Neural cell (in vitro differentiated cells): ENCODE data around the gene JUNB. TPM values are rescaled to one million over a fixed set of nuclear protein-coding genes. Genes with fewer than 3 reads are reported as not detected.

Source experiments
- H2AFZ ChIP-seq: fragments of 200-600, 300-800 bp; sonication (generic), shearing (Covaris generic); 2 replicates; pipeline ENCODE4 v1.6.0; 2014; ENCODE audit warnings: low read depth, mild to moderate bottlenecking, antibody characterized with exemption, low read length, moderate library complexity
- H3F3A ChIP-seq: fragments of 200-600 bp; shearing (Covaris generic); 2 replicates; pipeline ENCODE4 v1.6.1; 2016; ENCODE audit warnings: mild to moderate bottlenecking, moderate library complexity, mixed read lengths, antibody characterized with exemption, low read length; ENCODE audit not compliant: insufficient read depth, poor library complexity, severe bottlenecking
- H3K27ac ChIP-seq: fragments of 200-600, 300-800 bp; sonication (generic), shearing (Covaris generic); 2 replicates; pipeline ENCODE4 v1.5.1; 2014; ENCODE audit warnings: mild to moderate bottlenecking, low read length, moderate library complexity
- H3K27me3 ChIP-seq: fragments of 300-800, 200-600 bp; sonication (generic), shearing (Covaris generic); 2 replicates; pipeline ENCODE4 v1.6.0; 2014; ENCODE audit warnings: mild to moderate bottlenecking, low read depth, low read length, moderate library complexity; ENCODE audit not compliant: insufficient read depth
- H3K36me3 ChIP-seq: fragments of 300-800, 200-600 bp; sonication (generic), shearing (Covaris generic); 2 replicates; pipeline ENCODE4 v1.5.1; 2014; ENCODE audit warnings: mild to moderate bottlenecking, antibody characterized with exemption, low read length, moderate library complexity; ENCODE audit not compliant: insufficient read depth
- H3K4me2 ChIP-seq: fragments of 300-800, 200-600 bp; sonication (generic), shearing (Covaris generic); 2 replicates; pipeline ENCODE4 v1.6.0; 2014; ENCODE audit warnings: mild to moderate bottlenecking, low read length
- H3K4me3 ChIP-seq: fragments of 300-800, 200-600 bp; sonication (generic), shearing (Covaris generic); 2 replicates; pipeline ENCODE4 v1.5.1; 2014; ENCODE audit warnings: mild to moderate bottlenecking, low read length, moderate library complexity
- H3K79me2 ChIP-seq: fragments of 200-600 bp; shearing (Covaris generic); replicated peaks from 2 replicates; pipeline ENCODE4 v1.6.0; 2014; ENCODE audit warnings: mild to moderate bottlenecking, low read length, moderate library complexity; ENCODE audit not compliant: insufficient read depth
- H3K9ac ChIP-seq: fragments of 300-800, 200-600 bp; sonication (generic), shearing (Covaris generic); 2 replicates; pipeline ENCODE4 v1.6.1; 2016; ENCODE audit warnings: mild to moderate bottlenecking, low read length, mixed read lengths
- H3K9me2 ChIP-seq: fragments of 200-600 bp; shearing (Covaris generic); 2 replicates; pipeline ENCODE4 v1.6.1; 2016; ENCODE audit warnings: mild to moderate bottlenecking, low read length, mixed read lengths; ENCODE audit not compliant: insufficient read depth
- H3K9me3 ChIP-seq: fragments of 200-600, 300-800 bp; sonication (generic), shearing (Covaris generic); 2 replicates; pipeline ENCODE4 v1.6.1; 2016; ENCODE audit warnings: mild to moderate bottlenecking, mixed run types, low read length, moderate library complexity, mixed read lengths
- H4K20me1 ChIP-seq: fragments of 200-600 bp; shearing (Covaris generic); 2 replicates; pipeline ENCODE4 v1.6.1; 2016; ENCODE audit warnings: mild to moderate bottlenecking, mixed run types; ENCODE audit not compliant: insufficient read depth
- CTCF ChIP-seq: fragments of 450-650 bp; IDR thresholded peaks from 2 replicates; pipeline ENCODE4 v1.5.1; 2014; ENCODE audit warnings: antibody characterized with exemption, mild to moderate bottlenecking, moderate library complexity; ENCODE audit not compliant: poor library complexity, severe bottlenecking
- EP300 ChIP-seq: fragments of 450-650 bp; conservative IDR thresholded peaks from 2 replicates; pipeline ENCODE4 v1.6.1; 2014; ENCODE audit warnings: antibody characterized with exemption, mild to moderate bottlenecking, moderate library complexity; ENCODE audit not compliant: poor library complexity, severe bottlenecking
- EZH2 ChIP-seq: fragments of 200-600, 300-800 bp; shearing (Covaris generic), sonication (generic); IDR thresholded peaks from 2 replicates; pipeline ENCODE4 v1.6.1; 2014; ENCODE audit warnings: antibody characterized with exemption, low read length, borderline replicate concordance, mild to moderate bottlenecking; ENCODE audit not compliant: insufficient read depth, poor library complexity, severe bottlenecking
- MXI1 ChIP-seq: fragments of 450-650 bp; conservative IDR thresholded peaks from 2 replicates; pipeline ENCODE4 v1.6.1; 2014; ENCODE audit warnings: antibody characterized with exemption, mild to moderate bottlenecking; ENCODE audit not compliant: poor library complexity, severe bottlenecking
- POLR2AphosphoS5 ChIP-seq: IDR thresholded peaks from 2 replicates; pipeline ENCODE4 v1.6.1; 2012
- RAD21 ChIP-seq: fragments of 450-650 bp; conservative IDR thresholded peaks from 2 replicates; pipeline ENCODE4 v1.6.1; 2014; ENCODE audit warnings: antibody characterized with exemption, mild to moderate bottlenecking, moderate library complexity
- REST ChIP-seq: IDR thresholded peaks from 2 replicates; pipeline ENCODE4 v1.6.1; 2012; ENCODE audit warnings: borderline replicate concordance
- SMC3 ChIP-seq: fragments of 450-650 bp; conservative IDR thresholded peaks from 2 replicates; pipeline ENCODE4 v1.6.1; 2014; ENCODE audit warnings: antibody characterized with exemption, mild to moderate bottlenecking, moderate library complexity; ENCODE audit not compliant: poor library complexity
- TAF1 ChIP-seq: IDR thresholded peaks from 2 replicates; pipeline ENCODE4 v1.6.1; 2012; ENCODE audit warnings: low read depth
- polyA plus RNA-seq: library from polyadenylated mRNA; depleted of rRNA; stranded (reverse); fragments of >200 nt; gene quantifications from 2 replicates; pipeline ENCODE4 v1.2.3, GENCODE V29; 2014

JUNB gene
- polyA plus RNA-seq, 1 donor from 2014 or later: 18.7 TPM

GRCh38 chr19:12801466-12802266 lies 10.4 kb downstream of the JUNB start, which contains the start of the genes PRDX2 and THSD8 (continued):
- TF ChIP-seq EP300: peak; percentile 72

GRCh38 chr19:12802267-12803106 lies 11.2 kb downstream of the JUNB start:
- Histone ChIP-seq H3K4me3 (peak overlapping the region; percentile 95), H3K9ac (peak overlapping the region; percentile 97), H3K9me2 (no peaks in the 10 kb centered on the region), H3F3A (no peaks in the 10 kb centered on the region), H3K36me3 (no peaks in the 10 kb centered on the region), H3K79me2 (peaks cover 19% of the 10 kb centered on the region), H3K27ac (peak overlapping the region; percentile 85), H4K20me1 (no peaks in the 10 kb centered on the region), H3K4me2 (peak overlapping the region; percentile 69), H3K9me3 (no peaks in the 10 kb centered on the region), H3K27me3 (no peaks in the 10 kb centered on the region), H2AFZ (peak overlapping the region; percentile 83)
- TF ChIP-seq CTCF (no peak), EP300 (no peak), POLR2AphosphoS5 (no peak)

- no peak overlapping the region for H3K27ac ChIP-seq
- H2AFZ ChIP-seq: no peak overlapping the region
- no peak overlapping the region for H3K4me3 ChIP-seq
- no peaks in the 10 kb centered on the region for H3K27me3 ChIP-seq
- H3K79me2 ChIP-seq: peaks cover 19% of the 10 kb centered on the region
- no peak for TF ChIP-seq SMC3
- no peak for TF ChIP-seq POLR2AphosphoS5
- no peak for TF ChIP-seq REST
- TF ChIP-seq EZH2: no peak
- TF ChIP-seq EP300: no peak
- no peak for TF ChIP-seq TAF1
- no peak for TF ChIP-seq RAD21
- TF ChIP-seq CTCF: no peak
- TF ChIP-seq MXI1: no peak
- no peaks in the 10 kb centered on the region for H3K9me2 ChIP-seq
- no peaks in the 10 kb centered on the region for H3F3A ChIP-seq
- no peaks in the 10 kb centered on the region for H3K36me3 ChIP-seq
- no peaks in the 10 kb centered on the region for H3K9me3 ChIP-seq
- H3K9ac ChIP-seq: no peak overlapping the region
- no peak overlapping the region for H3K4me2 ChIP-seq
- no peaks in the 10 kb centered on the region for H4K20me1 ChIP-seq
Measured at GRCh38 chr19:12804051-12804450, 12.8 kb downstream of the JUNB start.
